CD4-positive, alpha-beta T cell treated with Interferon alpha-2 for 1 hour (primary cell): ENCODE data around the gene DNAL1.
"Not testable (repeated sequence)": the region's sequence is repeated elsewhere in the genome, so short reads cannot be mapped to it uniquely, and the experiment has no call there.

Experiments
- DNase-seq, 2 donors: peaks; one replicate each; pipeline ENCODE4 v3.0.0-alpha.2; 2020 to 2022

The DNAL1 gene

GRCh38 chr14:73640796-73641365 is 3.9 kb upstream of the DNAL1 start:
- DNase-seq: no peak

- DNase-seq: no peak
Measured at GRCh38 chr14:73645248-73645610, 443 bp downstream of the DNAL1 start.

GRCh38 chr14:73651005-73651404 is 6.2 kb downstream of the DNAL1 start:
- DNase-seq: no peak

- DNase-seq: no peak
Measured at GRCh38 chr14:73655851-73656250, 11.1 kb downstream of the DNAL1 start.

- not testable (repeated sequence) for DNase-seq
Measured at GRCh38 chr14:73659202-73659601, 14.4 kb downstream of the DNAL1 start.

GRCh38 chr14:73660511-73660910 is 15.7 kb downstream of the DNAL1 start:
- DNase-seq: no peak

GRCh38 chr14:73661872-73662271 is 17.1 kb downstream of the DNAL1 start:
- no peak for DNase-seq

- no peak for DNase-seq
Measured at GRCh38 chr14:73662487-73662943, 17.7 kb downstream of the DNAL1 start.

GRCh38 chr14:73663548-73664212 is 18.9 kb downstream of the DNAL1 start:
- DNase-seq: no peak

- DNase-seq: no peak
Measured at GRCh38 chr14:73665130-73665529, 20.3 kb downstream of the DNAL1 start.

- DNase-seq: no peak
Measured at GRCh38 chr14:73666583-73666982, 21.8 kb downstream of the DNAL1 start.

- no peak for DNase-seq
Measured at GRCh38 chr14:73667854-73668253, 23.1 kb downstream of the DNAL1 start.

- DNase-seq: no peak
Measured at GRCh38 chr14:73674986-73675385, 30.2 kb downstream of the DNAL1 start.

- DNase-seq: no peak
Measured at GRCh38 chr14:73678698-73679097, 33.9 kb downstream of the DNAL1 start.

- no peak for DNase-seq
Measured at GRCh38 chr14:73680821-73681220, 36.0 kb downstream of the DNAL1 start.

- no peak for DNase-seq
Measured at GRCh38 chr14:73684627-73685026, 39.8 kb downstream of the DNAL1 start.

GRCh38 chr14:73685328-73685727 is 40.5 kb downstream of the DNAL1 start:
- DNase-seq: no peak

GRCh38 chr14:73686901-73687300 is 42.1 kb downstream of the DNAL1 start:
- no peak for DNase-seq

- no peak for DNase-seq
Measured at GRCh38 chr14:73694083-73694482, 49.3 kb downstream of the DNAL1 start.

- DNase-seq: no peak
Measured at GRCh38 chr14:73695082-73695481, 50.3 kb downstream of the DNAL1 start.

GRCh38 chr14:73695997-73696396 is 51.2 kb downstream of the DNAL1 start:
- no peak for DNase-seq

- no peak for DNase-seq
Measured at GRCh38 chr14:73696466-73697400, 51.9 kb downstream of the DNAL1 start.

GRCh38 chr14:73700325-73700724 is 55.5 kb downstream of the DNAL1 start:
- no peak for DNase-seq

- not testable (repeated sequence) for DNase-seq
Measured at GRCh38 chr14:73708076-73708475, 63.3 kb downstream of the DNAL1 start.
